NCI-H446 (cell line): ENCODE measurements around the gene TAF8.

Source experiments
- DNase-seq, 2 experiments: peaks; one replicate each; lab custom pipeline; 2025; lab: John Stamatoyannopoulos, UW

The TAF8 gene

GRCh38 chr6:42051268-42051653 is 937 bp downstream of the TAF8 start:
- no peak for DNase-seq

GRCh38 chr6:42053601-42054000 is 3.3 kb downstream of the TAF8 start:
- DNase-seq, result no peak

- no peak for DNase-seq
Measured at GRCh38 chr6:42059743-42060142, 9.4 kb downstream of the TAF8 start.

GRCh38 chr6:42066156-42066675 is 15.9 kb downstream of the TAF8 start:
- DNase-seq, result no peak

- DNase-seq, result no peak
Measured at GRCh38 chr6:42068173-42068572, 17.8 kb downstream of the TAF8 start.

- no peak for DNase-seq
Measured at GRCh38 chr6:42068872-42069522, 18.7 kb downstream of the TAF8 start.

- DNase-seq, result no peak
Measured at GRCh38 chr6:42071881-42072583, 21.7 kb downstream of the TAF8 start.

GRCh38 chr6:42073287-42073686 is 23.0 kb downstream of the TAF8 start:
- DNase-seq, result no peak

GRCh38 chr6:42075159-42075838 is 25.0 kb downstream of the TAF8 start:
- peak; percentile 36 to 75 for DNase-seq

GRCh38 chr6:42078386-42078785 is 28.1 kb downstream of the TAF8 start:
- DNase-seq, result no peak

GRCh38 chr6:42079941-42080464 is 29.7 kb downstream of the TAF8 start:
- DNase-seq, result no peak

GRCh38 chr6:42083530-42083929 is 33.2 kb downstream of the TAF8 start:
- DNase-seq, result no peak

GRCh38 chr6:42084889-42085288 is 34.6 kb downstream of the TAF8 start:
- no peak for DNase-seq

GRCh38 chr6:42086046-42087035 is 36.0 kb downstream of the TAF8 start:
- DNase-seq, result no peak

- no peak for DNase-seq
Measured at GRCh38 chr6:42088101-42088591, 37.8 kb downstream of the TAF8 start.

- no peak for DNase-seq
Measured at GRCh38 chr6:42090819-42091717, 40.7 kb downstream of the TAF8 start.

- no peak for DNase-seq
Measured at GRCh38 chr6:42091718-42092023, 41.3 kb downstream of the TAF8 start.

- no peak for DNase-seq
Measured at GRCh38 chr6:42093582-42094329, 43.4 kb downstream of the TAF8 start.

- no peak for DNase-seq
Measured at GRCh38 chr6:42095094-42095493, 44.8 kb downstream of the TAF8 start.
